Activated T-cell treated with anti-CD3 and anti-CD28 coated beads, Interleukin-2, amount 50 U/mL, for 72 hours (primary cell): ENCODE data around the gene FARSB. TPM values are rescaled to one million over a fixed set of nuclear protein-coding genes. Genes with fewer than 3 reads are reported as not detected.

Source experiments
- total RNA-seq, 2 donors: library from RNA; stranded (reverse); gene quantifications; one replicate each; pipeline ENCODE4 v1.2.3, GENCODE V29; 2022

The FARSB gene
- total RNA-seq, 2 donors from 2014 or later: 31.5 to 46.3 TPM

Other genes starting within 250 kb of the FARSB start
- gene SGPP2, start 231.5 kb downstream of the FARSB start, total RNA-seq: 10 to 100 TPM; 15.1 to 20.9 TPM
- gene MOGAT1, start 15.6 kb upstream of the FARSB start, total RNA-seq: not detected
- gene ACSL3, start 204.9 kb upstream of the FARSB start, total RNA-seq: 10 to 100 TPM; 63.3 to 69.3 TPM